GM12874 (cell line): Measurements from ENCODE around the gene ZNF547.

ENCODE experiments used
- CTCF ChIP-seq: IDR thresholded peaks from 2 replicates; pipeline ENCODE4 v1.5.1; 2011; ENCODE audit warnings: low read depth, mild to moderate bottlenecking, control low read depth, low read length, moderate library complexity; ENCODE audit not compliant: insufficient read depth

ZNF547 gene

GRCh38 chr19:57351867-57352266 lies 11.5 kb upstream of the ZNF547 start:
- no peak for TF ChIP-seq CTCF

- TF ChIP-seq CTCF = no peak
Observed at GRCh38 chr19:57355916-57356315, 7.4 kb upstream of the ZNF547 start.

- TF ChIP-seq CTCF = no peak
Observed at GRCh38 chr19:57357406-57357805, 5.9 kb upstream of the ZNF547 start.

- TF ChIP-seq CTCF = no peak
Observed at GRCh38 chr19:57359300-57359699, 4.1 kb upstream of the ZNF547 start.

GRCh38 chr19:57362419-57362818 lies 932 bp upstream of the ZNF547 start:
- no peak for TF ChIP-seq CTCF

GRCh38 chr19:57363688-57364181 lies 384 bp downstream of the ZNF547 start:
- TF ChIP-seq CTCF = no peak

GRCh38 chr19:57366776-57367175 lies 3.4 kb downstream of the ZNF547 start:
- no peak for TF ChIP-seq CTCF

- no peak for TF ChIP-seq CTCF
Observed at GRCh38 chr19:57374179-57374578, 10.8 kb downstream of the ZNF547 start.
